GM19239 (cell line): ENCODE data around the gene PRSS27.
A peak's percentile ranks its signal among the peaks of the same experiment; 100 is the strongest.
"Not testable (repeated sequence)": the region's sequence is repeated elsewhere in the genome, so short reads cannot be mapped to it uniquely, and the experiment has no call there.

ENCODE experiments used
- DNase-seq: peaks from one replicate; pipeline ENCODE4 v3.0.0; 2011; ENCODE audit warnings: low spot score; ENCODE audit not compliant: insufficient read length
- FAIRE-seq: peaks from 2 replicates; lab custom pipeline; 2011; peaks lifted over from hg19 to GRCh38; lab: Jason Lieb, UNC

Gene PRSS27

GRCh38 chr16:2682209-2683021 is 37.6 kb downstream of the PRSS27 start, which contains the start of gene KCTD5:
Gene KCTD5 (plus strand): TSS chr16:2682523. CDS start chr16:2682549, 26 bp downstream.
- DNase-seq (peak; percentile 92), FAIRE-seq (peak; percentile 47)

- DNase-seq, FAIRE-seq: not testable (repeated sequence)
Observed at GRCh38 chr16:2680360-2680759, 39.7 kb downstream of the PRSS27 start.

- FAIRE-seq, DNase-seq: not testable (repeated sequence)
Observed at GRCh38 chr16:2679902-2680301, 40.1 kb downstream of the PRSS27 start.

GRCh38 chr16:2678206-2678965 is 41.6 kb downstream of the PRSS27 start:
- FAIRE-seq, DNase-seq: not testable (repeated sequence)

- not testable (repeated sequence) for DNase-seq, FAIRE-seq
Observed at GRCh38 chr16:2676937-2677336, 43.1 kb downstream of the PRSS27 start.

- DNase-seq: no peak
- FAIRE-seq: no peak
Observed at GRCh38 chr16:2675714-2676113, 44.3 kb downstream of the PRSS27 start.

GRCh38 chr16:2675021-2675420 is 45.0 kb downstream of the PRSS27 start:
- DNase-seq: no peak
- FAIRE-seq: no peak

GRCh38 chr16:2673066-2673999 is 46.7 kb downstream of the PRSS27 start:
- FAIRE-seq: peak; percentile 4

GRCh38 chr16:2671741-2672140 is 48.3 kb downstream of the PRSS27 start:
- no peak for DNase-seq
- no peak for FAIRE-seq

More at GRCh38 chr16:2673066-2673999, 46.7 kb downstream of the PRSS27 start:
- peak; percentile 94 for DNase-seq

- peak; percentile 63 for FAIRE-seq
- DNase-seq: not testable (repeated sequence)
Observed at GRCh38 chr16:2671193-2671592, 48.8 kb downstream of the PRSS27 start.

- not testable (repeated sequence) for FAIRE-seq, DNase-seq
Observed at GRCh38 chr16:2670017-2670416, 50.0 kb downstream of the PRSS27 start.

- FAIRE-seq, DNase-seq: not testable (repeated sequence)
Observed at GRCh38 chr16:2669587-2669986, 50.4 kb downstream of the PRSS27 start.

- not testable (repeated sequence) for FAIRE-seq, DNase-seq
Observed at GRCh38 chr16:2666671-2667070, 53.4 kb downstream of the PRSS27 start.

GRCh38 chr16:2664574-2664982 is 55.4 kb downstream of the PRSS27 start:
- DNase-seq: no peak

GRCh38 chr16:2663553-2664546 is 56.2 kb downstream of the PRSS27 start:
- DNase-seq (no peak), FAIRE-seq (peak; percentile 51)

More at GRCh38 chr16:2664574-2664982, 55.4 kb downstream of the PRSS27 start:
- no peak for FAIRE-seq
